H1 (cell line): Measurements from ENCODE around the gene C2orf92. TPM values are rescaled to one million over a fixed set of nuclear protein-coding genes. Genes with fewer than 3 reads are reported as not detected.

Source experiments
- CTCF ChIA-PET: fragments of 300-600 bp; sonication (Branson Sonifier 250); formaldehyde crosslinking; loops from one replicate; lab custom pipeline; 2021; ENCODE audit not compliant: partially characterized antibody; lab: Charles Lee
- POLR2A ChIA-PET: fragments of 300-600 bp; sonication (Branson Sonifier 250); formaldehyde crosslinking; loops from one replicate; lab custom pipeline; 2021; ENCODE audit warnings: inconsistent platforms; ENCODE audit not compliant: partially characterized antibody; lab: Charles Lee
- DNase-seq, 2 experiments: peaks; one replicate each; pipeline versions ENCODE4 v3.0.0 to v3.0.0-alpha.2; 2010 to 2022; ENCODE audit warnings: low spot score in 2 of 2, low read depth in 1 of 2, mixed read lengths in 1 of 2
- FAIRE-seq: peaks from 2 replicates; lab custom pipeline; 2011; peaks lifted over from hg19 to GRCh38; lab: Jason Lieb, UNC
- H2AFZ ChIP-seq: 2 replicates; pipeline ENCODE4 v1.8.1; 2012; ENCODE audit warnings: low read length, inconsistent platforms
- H2AK5ac ChIP-seq: 2 replicates; pipeline ENCODE4 v1.6.1; 2013; ENCODE audit warnings: low read depth, low read length
- H2BK120ac ChIP-seq: replicated peaks from 2 replicates; pipeline ENCODE3; 2013; ENCODE audit warnings: low read depth, low read length, inconsistent platforms
- H2BK12ac ChIP-seq: 2 replicates; pipeline ENCODE4 v1.6.1; 2013; ENCODE audit warnings: low read depth, low read length
- H2BK15ac ChIP-seq: 2 replicates; pipeline ENCODE4 v1.6.1; 2013; ENCODE audit warnings: low read length
- H2BK20ac ChIP-seq: 2 replicates; pipeline ENCODE4 v1.6.1; 2013; ENCODE audit warnings: low read length
- H2BK5ac ChIP-seq: 2 replicates; pipeline ENCODE4 v1.6.1; 2013; ENCODE audit warnings: low read depth, low read length
- H3K14ac ChIP-seq: 2 replicates; pipeline ENCODE4 v1.6.1; 2013; ENCODE audit warnings: inconsistent platforms; ENCODE audit not compliant: insufficient read length
- H3K18ac ChIP-seq: 2 replicates; pipeline ENCODE4 v1.6.1; 2013; ENCODE audit warnings: low read length; ENCODE audit errors: extremely low read depth
- H3K23ac ChIP-seq: 2 replicates; pipeline ENCODE4 v1.6.1; 2013; ENCODE audit warnings: inconsistent platforms; ENCODE audit not compliant: insufficient read length
- H3K23me2 ChIP-seq: 2 replicates; pipeline ENCODE4 v1.6.1; 2013; ENCODE audit warnings: low read depth, low read length
- H3K27ac ChIP-seq: 2 replicates; pipeline ENCODE4 v1.6.1; 2011; ENCODE audit warnings: low read depth, low read length, inconsistent platforms
- H3K27me3 ChIP-seq, 4 experiments: replicated peaks in 1 of 4; 1 replicate in 1 of 4; 2 replicates in 3 of 4; pipeline versions ENCODE4 v1.6.1 to v1.8.1; 2011 to 2013; ENCODE audit warnings: low read length in 3 of 4, mild to moderate bottlenecking in 3 of 4, inconsistent platforms in 2 of 4, mixed read lengths in 2 of 4, moderate library complexity in 1 of 4; ENCODE audit not compliant: control insufficient read depth in 3 of 4, insufficient read depth in 3 of 4; ENCODE audit errors: extremely low read depth in 1 of 4
- H3K36me3 ChIP-seq, 4 experiments: 2 replicates each; pipeline versions ENCODE4 v1.6.1 to v1.8.1; 2011 to 2013; ENCODE audit warnings: mild to moderate bottlenecking in 4 of 4, low read length in 3 of 4, moderate library complexity in 2 of 4, control low read depth in 1 of 4, inconsistent platforms in 1 of 4; ENCODE audit not compliant: insufficient read depth in 4 of 4, control insufficient read depth in 2 of 4
- H3K4ac ChIP-seq: replicated peaks from 2 replicates; pipeline ENCODE3; 2013; ENCODE audit warnings: low read length, low read depth, mixed read lengths, inconsistent platforms; ENCODE audit not compliant: insufficient read length
- H3K4me1 ChIP-seq, 4 experiments: replicated peaks in 1 of 4; 1 replicate in 1 of 4; 2 replicates in 3 of 4; pipeline versions ENCODE4 v1.6.1 to v1.8.1; 2011 to 2013; ENCODE audit warnings: low read length in 3 of 4, inconsistent platforms in 2 of 4, mixed read lengths in 1 of 4; ENCODE audit not compliant: insufficient read depth in 4 of 4, control insufficient read depth in 3 of 4
- H3K4me2 ChIP-seq, 2 experiments: 2 replicates each; pipeline versions ENCODE4 v1.6.1 to v1.8.1; 2011 to 2013; ENCODE audit warnings: low read depth in 2 of 2, low read length in 2 of 2, control low read depth in 1 of 2, inconsistent platforms in 1 of 2, mild to moderate bottlenecking in 1 of 2; ENCODE audit not compliant: insufficient read depth in 1 of 2
- H3K4me3 ChIP-seq, 4 experiments: fragments of 200-600, 300-600 bp in 1 of 4; sonication (generic), shearing (Covaris generic), sonication (Bioruptor Twin) in 1 of 4; 2 replicates each; pipeline versions ENCODE4 v1.5.1 to v1.8.1; 2011 to 2016; ENCODE audit warnings: low read length in 4 of 4, low read depth in 3 of 4, control low read depth in 2 of 4, inconsistent platforms in 2 of 4, mild to moderate bottlenecking in 2 of 4, mixed read lengths in 1 of 4, moderate library complexity in 1 of 4; ENCODE audit not compliant: insufficient read depth in 2 of 4; ENCODE audit errors: extremely low read depth in 1 of 4
- H3K56ac ChIP-seq: replicated peaks from 2 replicates; pipeline ENCODE3; 2013; ENCODE audit warnings: low read depth, mild to moderate bottlenecking, mixed read lengths, low read length, inconsistent platforms; ENCODE audit not compliant: insufficient read length
- H3K79me1 ChIP-seq: 2 replicates; pipeline ENCODE4 v1.6.1; 2013; ENCODE audit warnings: low read depth, low read length, control low read depth
- H3K79me2 ChIP-seq, 2 experiments: 2 replicates each; pipeline versions ENCODE4 v1.6.1 to v1.8.1; 2012 to 2013; ENCODE audit warnings: low read length in 2 of 2, mild to moderate bottlenecking in 2 of 2, inconsistent platforms in 1 of 2; ENCODE audit not compliant: insufficient read depth in 2 of 2, control insufficient read depth in 1 of 2
- H3K9ac ChIP-seq, 4 experiments: replicated peaks in 1 of 4; 1 replicate in 1 of 4; 2 replicates in 3 of 4; pipeline versions ENCODE4 v1.6.1 to v1.8.1; 2011 to 2013; ENCODE audit warnings: low read depth in 3 of 4, low read length in 3 of 4, control low read depth in 2 of 4, mild to moderate bottlenecking in 2 of 4, moderate library complexity in 2 of 4, inconsistent platforms in 1 of 4; ENCODE audit errors: extremely low read depth in 1 of 4
- H3K9me3 ChIP-seq, 2 experiments: 2 replicates each; pipeline versions ENCODE4 v1.6.1 to v1.8.1; 2012 to 2013; ENCODE audit warnings: mild to moderate bottlenecking in 2 of 2, moderate library complexity in 2 of 2, control low read depth in 1 of 2, inconsistent platforms in 1 of 2, low read depth in 1 of 2, low read length in 1 of 2, mixed read lengths in 1 of 2; ENCODE audit not compliant: insufficient read depth in 2 of 2
- H4K20me1 ChIP-seq, 2 experiments: replicated peaks in 1 of 2; 2 replicates each; pipeline versions ENCODE3 to v1.8.1; 2011 to 2013; ENCODE audit warnings: inconsistent platforms in 2 of 2, low read length in 2 of 2, mild to moderate bottlenecking in 1 of 2; ENCODE audit not compliant: insufficient read depth in 2 of 2, control insufficient read depth in 1 of 2
- H4K5ac ChIP-seq: 2 replicates; pipeline ENCODE4 v1.6.1; 2013; ENCODE audit warnings: low read length, low read depth, mixed read lengths, inconsistent platforms; ENCODE audit not compliant: insufficient read length
- H4K8ac ChIP-seq: 2 replicates; pipeline ENCODE4 v1.8.0; 2013; ENCODE audit warnings: mild to moderate bottlenecking, moderate library complexity, low read length, inconsistent platforms; ENCODE audit not compliant: insufficient read depth; ENCODE audit errors: extremely low read depth
- H4K91ac ChIP-seq: replicated peaks from 2 replicates; pipeline ENCODE3; 2013; ENCODE audit warnings: low read length, mixed read lengths, inconsistent platforms; ENCODE audit not compliant: insufficient read length
- CHD2 ChIP-seq: IDR thresholded peaks from 2 replicates; pipeline ENCODE4 v1.6.1; 2012; ENCODE audit warnings: low read length, improper control_type of control experiment
- CTBP2 ChIP-seq: IDR thresholded peaks from 2 replicates; pipeline ENCODE4 v1.7.0; 2011; ENCODE audit warnings: borderline replicate concordance, mild to moderate bottlenecking, moderate library complexity, mixed read lengths, low read length; ENCODE audit not compliant: insufficient read depth, insufficient read length
- FOSL1 ChIP-seq: IDR thresholded peaks from 2 replicates; pipeline ENCODE4 v1.6.1; 2011; ENCODE audit warnings: mild to moderate bottlenecking, low read depth, low read length, moderate library complexity; ENCODE audit not compliant: insufficient read depth
- GTF2F1 ChIP-seq: IDR thresholded peaks from 2 replicates; pipeline ENCODE4 v1.6.1; 2012; ENCODE audit warnings: low read depth, low read length, improper control_type of control experiment, borderline replicate concordance
- HDAC2 ChIP-seq, 2 experiments: fragments of 300-600 bp in 1 of 2; sonication (generic) in 1 of 2; IDR thresholded peaks; 2 replicates each; pipeline ENCODE4 v1.6.1; 2011 to 2012; ENCODE audit warnings: low read depth in 2 of 2, low read length in 2 of 2, mild to moderate bottlenecking in 2 of 2, moderate library complexity in 2 of 2, borderline replicate concordance in 1 of 2, inconsistent platforms in 1 of 2
- HDAC6 ChIP-seq: IDR thresholded peaks from one replicate; pipeline ENCODE4 v1.7.1; 2012; ENCODE audit warnings: low read depth, mild to moderate bottlenecking, inconsistent platforms, low read length, moderate library complexity
- SAP30 ChIP-seq: fragments of 300-600 bp; sonication (generic); IDR thresholded peaks from 2 replicates; pipeline ENCODE4 v1.7.1; 2012; ENCODE audit warnings: low read length, moderate library complexity, mild to moderate bottlenecking, inconsistent platforms; ENCODE audit not compliant: insufficient read depth, insufficient replicate concordance
- SIN3A ChIP-seq, 2 experiments: IDR thresholded peaks in 1 of 2; conservative IDR thresholded peaks in 1 of 2; 2 replicates each; pipeline ENCODE4 v1.6.1; 2011 to 2012; ENCODE audit warnings: low read length in 2 of 2, improper control_type of control experiment in 1 of 2, low read depth in 1 of 2, mild to moderate bottlenecking in 1 of 2
- SIX5 ChIP-seq: IDR thresholded peaks from 2 replicates; pipeline ENCODE4 v1.6.1; 2011; ENCODE audit warnings: mild to moderate bottlenecking, low read depth, low read length
- SP1 ChIP-seq: IDR thresholded peaks from 2 replicates; pipeline ENCODE4 v1.6.1; 2011; ENCODE audit warnings: low read depth, low read length
- polyA plus RNA-seq, 7 experiments: library from polyadenylated mRNA; depleted of rRNA in 3 of 7; stranded (reverse) in 5 of 7; unstranded in 2 of 7; fragments of >200 nt in 5 of 7; fragments of 200-250 nt in 2 of 7; gene quantifications; 1 replicate in 5 of 7; 2 replicates in 1 of 7; 4 replicates in 1 of 7; pipeline versions ENCODE4 v1.2.1 to v1.2.3, GENCODE V29; 2011 to 2013; ENCODE audit warnings: missing spikeins in 2 of 7, mixed read lengths in 2 of 7
- total RNA-seq: library from RNA; stranded (reverse); fragmentation: NEBNext Ultra II Directional; extraction: Animal tissue kit (Norgen Biotek cat#: 25700); gene quantifications from 2 replicates; pipeline ENCODE4 v1.2.1, GENCODE V29; 2021
- TF ChIP-seq, protein P1 (sequence below): IDR thresholded peaks from 2 replicates; pipeline ENCODE4 v1.6.1; 2012; ENCODE audit warnings: inconsistent platforms
- TF ChIP-seq, protein P2 (sequence below): IDR thresholded peaks from 2 replicates; pipeline ENCODE4 v1.6.1; 2012; ENCODE audit warnings: inconsistent platforms

C2orf92 gene
- total and polyA plus RNA-seq, 2 of the 8 experiments (the other 6 are each of a cell fraction or from before 2014, with no cell fraction given), result 2.3 to 3.7 TPM

DNA sequence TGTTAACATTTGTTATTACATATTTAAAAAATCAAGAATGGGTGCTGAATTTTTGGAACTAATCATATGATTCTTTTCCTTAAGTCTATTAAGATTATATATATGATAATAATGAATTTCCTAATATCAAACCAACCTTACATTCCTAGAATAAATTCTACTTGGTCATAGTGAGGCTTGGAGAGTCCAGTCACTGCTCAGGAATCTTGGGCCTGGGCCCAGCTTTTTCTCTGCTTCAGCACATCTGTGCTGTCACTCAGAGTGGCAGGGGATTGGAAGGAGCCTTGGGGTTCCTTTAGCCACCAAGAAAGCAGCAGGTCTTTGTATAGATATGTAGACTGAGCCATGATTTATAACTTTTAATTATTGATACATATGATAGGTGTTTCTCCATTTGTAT lies 24.0 kb downstream of the C2orf92 start:
- H2BK15ac ChIP-seq, result no peak overlapping the region
- no peak overlapping the region for H2BK120ac ChIP-seq
- H2BK20ac ChIP-seq, result no peak overlapping the region
- no peak overlapping the region for H2BK5ac ChIP-seq
- no peak overlapping the region for H3K4me3 ChIP-seq
- H3K27me3 ChIP-seq, result no peaks in the 10 kb centered on the region
- no peak overlapping the region for H3K14ac ChIP-seq
- H2BK12ac ChIP-seq, result no peak overlapping the region
- H3K23me2 ChIP-seq, result no peaks in the 10 kb centered on the region
- H2AFZ ChIP-seq, result no peak overlapping the region
- DNase-seq, result no peak
- no peak overlapping the region for H4K8ac ChIP-seq
- H3K4me2 ChIP-seq, result no peak overlapping the region
- CTCF ChIA-PET, result no interaction called here
- no peaks in the 10 kb centered on the region for H3K79me2 ChIP-seq
- peaks cover 0 to 10% (median 4%) of the 10 kb centered on the region in 4 experiments; a peak in 4 of 7 replicates for H3K4me1 ChIP-seq
- H2AK5ac ChIP-seq, result no peak overlapping the region
- no peaks in the 10 kb centered on the region for H3K9me3 ChIP-seq
- no peak for FAIRE-seq
- H4K20me1 ChIP-seq, result no peaks in the 10 kb centered on the region
- H3K27ac ChIP-seq, result no peak overlapping the region
- no peaks in the 10 kb centered on the region for H3K79me1 ChIP-seq
- no peak overlapping the region for H3K18ac ChIP-seq
- no peaks in the 10 kb centered on the region for H3K36me3 ChIP-seq
- no peak overlapping the region for H3K9ac ChIP-seq
- H4K91ac ChIP-seq, result no peak overlapping the region
- no peak overlapping the region for H4K5ac ChIP-seq
- no peak overlapping the region for H3K4ac ChIP-seq
- no peak overlapping the region for H3K56ac ChIP-seq
- H3K23ac ChIP-seq, result no peak overlapping the region
- POLR2A ChIA-PET, result no interaction called here
- TF ChIP-seq FOSL1 (no peak), HDAC2 (IDR thresholded peaks at IDR 0.05; ENCODE audit: borderline replicate concordance in 1 of 2, low read depth in 2 of 2, low read length in 2 of 2) (no peak), HDAC6 (no peak), CTBP2 (no peak), SIN3A (conservative IDR thresholded peaks at IDR 0.05 in 1 of 2, IDR thresholded peaks at IDR 0.05 in 1 of 2; ENCODE audit: low read depth in 1 of 2, low read length in 2 of 2) (no peak), SP1 (no peak), GTF2F1 (no peak), SIX5 (no peak), SAP30 (no peak), CHD2 (no peak)
- TF ChIP-seq, protein P1, sequence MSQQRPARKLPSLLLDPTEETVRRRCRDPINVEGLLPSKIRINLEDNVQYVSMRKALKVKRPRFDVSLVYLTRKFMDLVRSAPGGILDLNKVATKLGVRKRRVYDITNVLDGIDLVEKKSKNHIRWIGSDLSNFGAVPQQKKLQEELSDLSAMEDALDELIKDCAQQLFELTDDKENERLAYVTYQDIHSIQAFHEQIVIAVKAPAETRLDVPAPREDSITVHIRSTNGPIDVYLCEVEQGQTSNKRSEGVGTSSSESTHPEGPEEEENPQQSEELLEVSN, result no peak
- TF ChIP-seq, protein P2, sequence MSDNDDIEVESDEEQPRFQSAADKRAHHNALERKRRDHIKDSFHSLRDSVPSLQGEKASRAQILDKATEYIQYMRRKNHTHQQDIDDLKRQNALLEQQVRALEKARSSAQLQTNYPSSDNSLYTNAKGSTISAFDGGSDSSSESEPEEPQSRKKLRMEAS, result no peak
